Measurements from ENCODE around the gene EIF2S1.

EIF2S1 gene

DNA sequence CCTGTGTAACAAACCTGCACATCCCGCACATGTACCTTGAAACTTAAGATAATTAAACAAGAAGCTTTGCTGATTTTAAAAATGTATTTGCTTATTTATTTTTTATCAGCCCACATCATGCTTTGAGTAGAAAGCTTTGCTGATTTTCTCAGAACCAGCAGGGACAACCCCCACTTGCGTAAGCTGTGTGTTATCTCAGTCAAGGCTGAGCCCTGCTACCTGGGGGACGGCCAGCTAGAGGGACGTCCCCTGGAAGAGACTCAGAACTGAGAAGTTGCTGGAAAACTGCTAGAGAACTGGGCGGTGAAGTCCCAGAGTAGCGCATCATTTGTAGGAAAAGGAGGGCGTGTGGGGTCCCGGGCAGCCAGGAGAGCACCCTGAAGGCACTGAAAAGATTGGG lies 56.0 kb downstream of the EIF2S1 start:
- H3K4me1 Mint-ChIP-seq = peaks cover 13% of the 10 kb centered on the region
- H3K27ac Mint-ChIP-seq = no peak overlapping the region
- no peaks in the 10 kb centered on the region for H3K27me3 Mint-ChIP-seq
- H3K4me3 Mint-ChIP-seq = no peak overlapping the region
- H3K9me3 Mint-ChIP-seq = no peaks in the 10 kb centered on the region
- H3K36me3 Mint-ChIP-seq = no peaks in the 10 kb centered on the region

DNA sequence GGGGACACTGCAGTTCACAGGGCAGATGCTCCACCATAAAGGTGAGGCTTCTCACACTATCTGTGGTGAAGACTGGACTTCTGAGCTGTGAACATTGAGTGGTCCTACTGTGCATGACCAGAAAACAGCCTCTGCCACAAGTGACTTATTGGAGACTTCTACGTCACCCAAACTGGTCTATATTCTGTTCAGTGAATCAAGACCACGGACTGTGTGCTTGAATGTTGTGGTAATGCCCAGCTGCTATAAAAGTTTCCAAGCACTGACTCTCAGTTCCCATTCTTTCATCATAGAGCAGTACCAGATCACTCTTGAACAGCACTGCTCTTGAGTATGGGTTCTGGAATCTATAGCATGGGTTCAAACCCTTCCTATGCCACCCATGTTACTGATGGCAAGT lies 56.7 kb downstream of the EIF2S1 start:
- no peaks in the 10 kb centered on the region for H3K9me3 Mint-ChIP-seq
- no peaks in the 10 kb centered on the region for H3K36me3 Mint-ChIP-seq
- H3K4me3 Mint-ChIP-seq = no peak overlapping the region
- H3K27me3 Mint-ChIP-seq = no peaks in the 10 kb centered on the region
- peaks cover 13% of the 10 kb centered on the region for H3K4me1 Mint-ChIP-seq
- H3K27ac Mint-ChIP-seq = no peak overlapping the region

- Mint-ChIP-seq H3K36me3 (no peaks in the 10 kb centered on the region), H3K9me3 (no peaks in the 10 kb centered on the region), H3K4me3 (no peak overlapping the region), H3K27me3 (no peaks in the 10 kb centered on the region), H3K4me1 (peaks cover 9% of the 10 kb centered on the region), H3K27ac (no peak overlapping the region)
Measured at GRCh38 chr14:67417633-67418032, 57.5 kb downstream of the EIF2S1 start.

DNA sequence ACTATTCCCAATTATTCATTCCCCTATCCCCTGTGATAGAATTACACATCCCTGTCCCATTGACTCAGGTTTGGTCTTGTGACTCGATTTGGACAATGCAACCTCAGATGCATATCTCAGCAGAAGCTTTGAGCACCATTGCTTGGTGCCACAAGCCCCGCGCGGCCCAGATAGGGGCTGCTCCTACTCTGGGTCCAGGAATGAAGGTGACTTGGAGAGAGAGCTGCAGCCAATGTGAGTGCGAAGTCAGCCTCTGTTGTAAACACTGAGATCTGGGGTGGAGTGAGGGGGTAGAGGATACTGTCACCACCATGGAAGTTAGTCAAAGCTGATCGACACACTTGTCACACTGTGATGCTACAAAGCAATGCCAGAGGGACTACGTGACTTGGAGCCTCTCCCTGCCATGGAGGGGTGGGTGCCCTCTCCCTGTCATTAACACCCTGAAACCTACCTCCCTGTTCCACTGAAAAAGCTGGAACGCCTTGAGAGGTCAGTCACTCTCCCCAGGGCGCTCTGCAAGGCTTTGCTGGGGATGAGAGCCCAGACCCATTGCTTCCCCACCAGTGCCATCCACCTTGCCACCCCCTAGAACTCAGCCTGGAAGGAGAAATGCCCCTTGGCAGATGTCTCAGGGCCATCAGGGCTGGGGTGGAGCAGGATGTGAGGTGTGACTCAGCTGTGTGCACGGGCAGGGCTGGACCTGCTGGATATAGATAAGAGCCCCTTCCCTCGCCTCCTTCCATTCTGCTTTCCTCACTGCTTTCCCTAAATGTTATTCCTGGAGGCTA lies 58.5 kb downstream of the EIF2S1 start:
- no peak overlapping the region for H3K4me3 Mint-ChIP-seq
- no peaks in the 10 kb centered on the region for H3K36me3 Mint-ChIP-seq
- H3K4me1 Mint-ChIP-seq = peaks cover 9% of the 10 kb centered on the region
- no peaks in the 10 kb centered on the region for H3K27me3 Mint-ChIP-seq
- no peak overlapping the region for H3K27ac Mint-ChIP-seq
- H3K9me3 Mint-ChIP-seq = no peaks in the 10 kb centered on the region

DNA sequence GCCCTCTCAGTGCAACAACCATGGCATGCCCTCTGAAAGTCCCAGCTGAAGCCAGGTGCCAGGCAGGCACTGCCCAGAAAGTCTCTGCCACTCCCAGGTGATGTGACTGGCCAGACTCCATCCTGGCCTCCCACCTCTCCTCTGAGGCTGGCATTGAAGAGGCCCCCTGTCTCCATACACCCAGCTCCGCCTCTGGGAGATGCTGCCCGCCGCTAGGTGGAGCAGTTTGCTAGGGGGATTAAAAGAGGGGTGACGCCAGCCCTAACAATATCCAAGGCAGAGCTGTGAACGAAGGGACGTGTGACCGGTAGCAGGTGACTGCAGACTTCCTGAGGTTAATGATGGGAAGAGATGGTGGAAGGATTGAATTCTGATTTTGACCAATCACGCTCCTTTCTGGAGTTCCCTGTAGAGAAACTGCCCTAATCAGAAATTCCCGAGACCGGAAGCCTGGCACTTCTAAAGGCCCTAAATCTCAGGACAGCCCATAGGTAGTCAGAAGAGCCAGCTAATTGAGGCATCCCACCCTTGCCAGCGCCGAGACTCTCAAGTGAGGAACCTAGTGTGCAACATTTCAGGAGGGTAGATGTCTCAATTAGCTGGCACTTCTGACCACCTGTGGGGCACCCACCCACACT lies 60.1 kb downstream of the EIF2S1 start:
- Mint-ChIP-seq H3K4me3 (no peak overlapping the region), H3K4me1 (no peaks in the 10 kb centered on the region), H3K27me3 (peaks cover 3% of the 10 kb centered on the region), H3K9me3 (no peaks in the 10 kb centered on the region), H3K27ac (no peak overlapping the region), H3K36me3 (no peaks in the 10 kb centered on the region)

DNA sequence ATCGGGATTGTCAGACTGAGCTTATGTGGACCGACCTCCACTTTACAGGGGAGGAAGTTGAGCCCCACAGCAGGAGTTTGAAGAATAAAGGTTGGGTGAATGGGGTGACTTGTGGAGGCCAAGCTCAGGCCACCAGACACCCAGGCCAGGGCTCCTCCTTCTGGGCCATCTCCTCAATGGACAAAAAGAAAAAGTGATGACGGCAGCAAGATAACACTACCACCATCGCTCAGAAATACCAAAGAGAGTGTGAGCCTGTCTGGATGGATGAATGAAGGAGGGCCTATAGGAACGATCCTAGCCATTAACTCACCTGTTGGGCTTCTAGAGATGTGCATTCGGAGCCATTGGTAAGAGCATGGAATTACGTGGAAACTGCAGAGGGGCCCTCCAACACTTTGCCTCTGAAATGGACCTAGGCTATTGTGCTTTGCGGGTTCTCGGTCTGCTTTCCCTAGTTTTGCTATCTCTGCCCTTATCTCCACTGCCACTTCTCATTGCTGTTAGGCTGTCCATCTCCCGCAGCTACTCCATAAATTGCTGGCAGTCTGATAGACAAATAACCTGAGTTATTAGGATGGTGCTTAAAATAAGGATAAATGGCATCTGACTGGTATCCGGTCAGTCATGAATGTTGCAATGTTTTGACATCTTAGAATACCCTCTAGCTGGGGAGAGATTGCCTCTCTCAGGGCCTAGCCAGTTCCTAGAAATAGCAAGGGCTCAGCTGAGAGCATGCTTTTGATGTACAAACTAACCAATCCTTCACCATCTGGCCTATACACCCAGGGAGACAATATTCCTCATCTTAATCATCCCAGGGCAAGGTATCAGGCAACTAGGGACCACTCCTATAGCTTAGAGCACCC lies 61.5 kb downstream of the EIF2S1 start:
- H3K4me1 Mint-ChIP-seq = no peaks in the 10 kb centered on the region
- H3K27me3 Mint-ChIP-seq = peaks cover 5% of the 10 kb centered on the region
- no peak overlapping the region for H3K4me3 Mint-ChIP-seq
- no peaks in the 10 kb centered on the region for H3K36me3 Mint-ChIP-seq
- no peak overlapping the region for H3K27ac Mint-ChIP-seq
- no peaks in the 10 kb centered on the region for H3K9me3 Mint-ChIP-seq

GRCh38 chr14:67423424-67423823 lies 63.3 kb downstream of the EIF2S1 start:
- Mint-ChIP-seq H3K9me3 (no peaks in the 10 kb centered on the region), H3K27ac (no peak overlapping the region)

DNA sequence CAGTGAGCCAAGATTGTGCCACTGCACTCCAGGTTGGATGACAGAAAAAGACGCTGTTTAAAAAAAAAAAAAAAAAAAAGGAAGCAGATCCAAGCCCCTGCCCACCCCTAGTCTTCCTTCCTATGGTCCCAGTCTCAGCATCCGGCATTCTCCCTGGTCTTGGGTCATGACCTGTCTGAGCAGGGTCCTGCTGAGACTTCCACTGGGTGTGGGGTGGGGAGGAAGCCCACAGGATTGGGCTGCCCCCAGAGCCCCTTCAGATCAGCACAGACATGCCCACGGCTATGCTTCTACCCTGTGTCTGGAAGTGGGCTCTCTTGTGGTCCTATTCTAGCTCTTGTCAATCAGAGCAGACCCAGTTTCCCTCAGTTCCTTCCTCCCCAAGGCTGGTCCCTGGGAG lies 64.4 kb downstream of the EIF2S1 start:
- Mint-ChIP-seq H3K4me3 (no peak overlapping the region), H3K27me3 (peaks cover 7% of the 10 kb centered on the region), H3K36me3 (no peaks in the 10 kb centered on the region), H3K27ac (no peak overlapping the region), H3K4me1 (no peaks in the 10 kb centered on the region), H3K9me3 (no peaks in the 10 kb centered on the region)

More at GRCh38 chr14:67423424-67423823, 63.3 kb downstream of the EIF2S1 start:
- no peak overlapping the region for H3K4me3 Mint-ChIP-seq
- H3K36me3 Mint-ChIP-seq = no peaks in the 10 kb centered on the region
- peaks cover 7% of the 10 kb centered on the region for H3K27me3 Mint-ChIP-seq
- no peaks in the 10 kb centered on the region for H3K4me1 Mint-ChIP-seq

GRCh38 chr14:67425608-67426007 lies 65.5 kb downstream of the EIF2S1 start:
- no peaks in the 10 kb centered on the region for H3K36me3 Mint-ChIP-seq
- H3K9me3 Mint-ChIP-seq = no peaks in the 10 kb centered on the region
- no peaks in the 10 kb centered on the region for H3K4me1 Mint-ChIP-seq
- H3K4me3 Mint-ChIP-seq = no peak overlapping the region
- H3K27me3 Mint-ChIP-seq = peaks cover 7% of the 10 kb centered on the region
- no peak overlapping the region for H3K27ac Mint-ChIP-seq

GRCh38 chr14:67426161-67426560 lies 66.0 kb downstream of the EIF2S1 start:
- Mint-ChIP-seq H3K4me1 (no peaks in the 10 kb centered on the region), H3K27ac (no peak overlapping the region), H3K36me3 (no peaks in the 10 kb centered on the region), H3K4me3 (no peak overlapping the region), H3K9me3 (no peaks in the 10 kb centered on the region), H3K27me3 (peaks cover 7% of the 10 kb centered on the region)

DNA sequence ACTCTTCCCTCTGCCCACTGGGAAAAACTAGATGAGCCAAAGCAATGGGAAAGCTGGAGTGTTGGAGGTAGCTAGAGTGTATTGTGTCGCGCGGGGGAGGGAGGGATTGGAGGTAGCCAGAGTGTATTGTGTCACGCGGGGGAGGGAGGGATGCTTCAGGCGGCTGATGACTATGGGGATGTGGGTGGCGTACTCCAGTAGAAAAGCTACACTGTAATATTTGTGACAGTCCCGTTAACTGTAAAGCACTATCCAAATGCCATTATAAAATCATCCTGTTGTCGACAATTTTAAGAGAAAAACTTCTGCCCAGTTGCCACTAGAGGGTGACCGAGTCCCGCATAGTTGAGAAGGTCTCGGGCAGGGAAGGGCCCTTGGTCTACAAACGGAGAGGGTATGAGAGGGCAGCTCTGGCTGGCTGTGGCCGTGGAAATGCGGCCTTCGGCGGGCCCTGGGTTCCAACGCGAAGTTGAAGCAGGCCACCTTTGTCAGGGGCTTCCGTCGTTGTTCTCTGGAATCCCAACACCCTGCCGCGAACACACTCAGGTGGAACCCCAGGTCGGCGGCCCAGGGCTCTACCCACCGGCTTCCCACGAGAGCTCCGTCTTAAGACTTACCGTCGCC lies 67.0 kb downstream of the EIF2S1 start:
- Mint-ChIP-seq H3K9me3 (no peaks in the 10 kb centered on the region), H3K4me3 (no peak overlapping the region), H3K4me1 (no peaks in the 10 kb centered on the region), H3K27me3 (peaks cover 7% of the 10 kb centered on the region), H3K36me3 (no peaks in the 10 kb centered on the region), H3K27ac (no peak overlapping the region)

DNA sequence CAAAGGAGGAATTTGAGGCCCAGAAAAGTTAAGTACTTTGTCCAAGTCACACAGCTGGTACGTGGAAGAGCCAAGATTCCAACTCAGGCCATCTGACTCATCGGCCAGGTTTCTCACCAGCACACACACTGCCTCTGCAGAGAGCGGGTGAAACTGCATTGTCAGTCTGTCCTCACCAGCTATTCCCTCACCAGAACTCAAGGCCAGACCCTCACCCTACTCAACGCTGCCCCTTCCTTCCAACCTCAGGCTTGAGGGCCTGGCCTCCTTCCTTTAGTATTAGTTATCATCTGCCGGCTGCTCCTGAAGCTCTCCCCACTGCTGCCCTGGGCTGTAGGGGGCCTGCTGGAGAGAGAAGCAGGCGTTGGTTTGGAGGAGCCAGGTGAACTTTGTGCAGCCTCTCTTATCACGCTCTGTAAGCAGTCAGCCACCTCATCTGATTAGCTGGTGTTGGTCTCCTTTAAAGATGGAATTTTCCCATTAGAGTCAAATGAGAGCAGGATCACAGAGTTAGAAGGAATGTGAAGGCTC lies 68.4 kb downstream of the EIF2S1 start:
- Mint-ChIP-seq H3K27ac (no peak overlapping the region), H3K36me3 (no peaks in the 10 kb centered on the region), H3K27me3 (peaks cover 7% of the 10 kb centered on the region), H3K9me3 (no peaks in the 10 kb centered on the region), H3K4me3 (no peak overlapping the region), H3K4me1 (no peaks in the 10 kb centered on the region)

DNA sequence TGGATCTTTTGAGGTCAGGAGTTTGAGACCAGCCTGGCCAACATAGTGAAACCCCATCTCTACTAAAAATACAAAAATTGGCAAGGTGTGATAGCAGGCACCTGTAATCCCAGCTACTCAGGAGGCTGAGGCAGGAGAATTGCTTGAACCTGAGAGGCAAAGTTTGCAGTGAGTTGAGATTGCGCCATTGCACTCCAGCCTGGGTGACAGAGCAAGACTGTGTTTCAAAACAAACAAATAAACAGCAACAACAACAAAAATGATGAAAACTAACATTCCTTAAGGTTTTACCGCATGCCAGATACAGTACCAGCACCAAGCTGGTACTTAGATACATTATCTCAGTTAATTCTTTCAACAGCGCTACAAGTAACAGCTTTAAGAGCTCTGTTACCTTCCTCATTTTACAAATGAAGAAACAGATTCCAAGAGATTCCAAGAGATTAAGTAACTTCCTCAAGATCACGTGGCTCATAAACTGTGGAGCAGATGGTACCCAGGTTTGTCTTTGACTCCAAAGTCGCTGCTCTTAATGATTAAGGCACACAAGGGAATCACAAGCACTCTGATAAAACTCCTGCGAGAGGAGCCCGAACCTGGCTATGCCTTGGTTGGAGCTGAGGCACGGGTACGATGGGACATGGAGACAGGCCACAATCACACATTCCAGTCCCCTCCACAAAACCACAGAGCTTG lies 69.5 kb downstream of the EIF2S1 start:
- peaks cover 7% of the 10 kb centered on the region for H3K27me3 Mint-ChIP-seq
- H3K4me1 Mint-ChIP-seq = no peaks in the 10 kb centered on the region
- H3K9me3 Mint-ChIP-seq = no peaks in the 10 kb centered on the region
- H3K36me3 Mint-ChIP-seq = no peaks in the 10 kb centered on the region
- no peak overlapping the region for H3K4me3 Mint-ChIP-seq
- H3K27ac Mint-ChIP-seq = no peak overlapping the region

DNA sequence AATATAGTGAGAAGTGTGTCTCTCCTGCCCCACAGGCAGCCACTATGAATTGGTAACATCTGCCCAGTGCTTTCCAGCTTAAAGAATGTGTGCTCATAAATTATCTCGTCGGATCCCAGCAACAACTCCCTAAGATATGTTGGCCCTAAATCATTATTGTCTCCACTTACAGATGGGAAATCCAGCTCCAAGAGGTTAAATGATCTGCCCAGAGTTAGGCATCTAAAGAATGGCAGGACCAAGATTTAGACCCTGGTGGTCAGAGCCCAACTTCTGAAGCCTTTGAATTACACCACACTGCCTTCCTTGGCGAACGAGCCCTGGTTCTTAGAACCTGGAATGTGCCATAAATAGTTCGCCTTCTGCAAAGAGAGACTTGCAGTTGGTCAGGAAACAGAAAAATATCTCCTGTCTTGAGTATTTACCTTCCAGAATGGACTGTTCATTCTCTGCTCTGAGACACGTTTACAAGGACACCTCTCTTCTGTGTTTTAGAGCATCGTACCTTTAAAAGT lies 72.0 kb downstream of the EIF2S1 start:
- no peak overlapping the region for H3K4me3 Mint-ChIP-seq
- H3K9me3 Mint-ChIP-seq = no peaks in the 10 kb centered on the region
- H3K27me3 Mint-ChIP-seq = peaks cover 1% of the 10 kb centered on the region
- no peak overlapping the region for H3K27ac Mint-ChIP-seq
- no peaks in the 10 kb centered on the region for H3K4me1 Mint-ChIP-seq
- no peaks in the 10 kb centered on the region for H3K36me3 Mint-ChIP-seq

GRCh38 chr14:67435603-67436002 lies 75.5 kb downstream of the EIF2S1 start:
- H3K9me3 Mint-ChIP-seq = no peaks in the 10 kb centered on the region
- H3K4me1 Mint-ChIP-seq = no peaks in the 10 kb centered on the region
- no peak overlapping the region for H3K4me3 Mint-ChIP-seq
- H3K27ac Mint-ChIP-seq = no peak overlapping the region
- peaks cover 2% of the 10 kb centered on the region for H3K27me3 Mint-ChIP-seq
- no peaks in the 10 kb centered on the region for H3K36me3 Mint-ChIP-seq

Data from activated naive CD4-positive, alpha-beta T cell treated with anti-CD3 and anti-CD28 coated beads, Interleukin-2, amount 50 U/mL, for 24 hours (primary cell).